MM.1S (cell line): ENCODE data around the gene GBF1.

Source experiments
- CTCF ChIP-seq: fragments of 300-600 bp; sonication (generic); IDR thresholded peaks from 2 replicates; pipeline ENCODE4 v1.5.1; 2016; ENCODE audit warnings: antibody characterized with exemption, low read length, mixed read lengths
- EZH2phosphoT487 ChIP-seq: fragments of 300-600 bp; sonication (generic); IDR thresholded peaks from 2 replicates; pipeline ENCODE4 v1.6.1; 2018; ENCODE audit warnings: antibody characterized with exemption, low read length

GRCh38 chr10:102280397-102281101 lies 35.2 kb downstream of the GBF1 start:
- TF ChIP-seq CTCF (no peak), EZH2phosphoT487 (no peak)
